ENCODE data around the gene CARD8. TPM values are rescaled to one million over a fixed set of nuclear protein-coding genes. Genes with fewer than 3 reads are reported as not detected.

Gene CARD8
- total RNA-seq, 1 experiment from 2014 or later = 23.0 TPM

DNA sequence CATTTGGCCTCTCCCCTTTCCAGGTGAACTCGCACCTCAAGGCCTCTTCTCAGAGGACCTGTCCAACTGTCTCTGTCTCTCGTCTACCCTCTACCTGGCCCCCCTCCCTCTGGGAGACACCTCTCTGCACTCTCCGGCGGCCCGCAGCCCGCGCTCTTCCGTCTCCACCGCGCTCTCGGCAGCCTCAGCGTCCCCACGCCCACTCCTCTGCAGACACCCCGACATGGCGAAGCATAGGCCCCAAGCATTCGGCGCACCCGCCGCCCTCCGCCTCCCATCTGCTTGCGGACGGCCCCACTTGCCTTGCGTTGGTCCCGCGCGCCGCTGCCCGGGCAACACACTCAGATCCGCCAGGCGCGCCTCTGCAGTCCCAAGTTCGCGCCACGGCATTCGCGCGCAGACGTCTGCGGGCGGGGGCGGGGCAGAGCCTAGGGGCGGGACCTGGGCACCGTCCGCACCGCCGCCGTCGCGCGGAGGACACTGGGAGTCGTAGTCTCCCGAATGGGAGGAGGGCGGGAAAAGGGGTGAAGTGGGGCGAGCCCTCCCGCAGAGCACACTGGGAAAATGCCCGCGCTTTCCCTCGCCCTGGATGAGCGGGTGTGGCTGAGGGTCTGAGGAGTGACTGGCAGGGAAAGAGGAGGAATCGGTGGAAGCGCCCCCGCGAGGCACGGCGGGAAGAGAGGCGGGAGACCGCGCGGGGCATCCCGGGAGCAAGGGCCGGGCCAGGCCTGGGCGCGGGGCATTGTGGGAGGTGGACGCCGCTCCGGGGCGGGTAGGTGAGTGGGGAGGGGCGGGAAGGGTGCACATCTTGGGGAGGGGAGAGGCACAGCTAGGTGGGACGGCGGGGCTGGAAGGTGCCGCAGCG lies 85.5 kb downstream of the CARD8 start, which contains the start of the genes LIG1 and ZSWIM9 (continued):
- TF ChIP-seq, protein P1, sequence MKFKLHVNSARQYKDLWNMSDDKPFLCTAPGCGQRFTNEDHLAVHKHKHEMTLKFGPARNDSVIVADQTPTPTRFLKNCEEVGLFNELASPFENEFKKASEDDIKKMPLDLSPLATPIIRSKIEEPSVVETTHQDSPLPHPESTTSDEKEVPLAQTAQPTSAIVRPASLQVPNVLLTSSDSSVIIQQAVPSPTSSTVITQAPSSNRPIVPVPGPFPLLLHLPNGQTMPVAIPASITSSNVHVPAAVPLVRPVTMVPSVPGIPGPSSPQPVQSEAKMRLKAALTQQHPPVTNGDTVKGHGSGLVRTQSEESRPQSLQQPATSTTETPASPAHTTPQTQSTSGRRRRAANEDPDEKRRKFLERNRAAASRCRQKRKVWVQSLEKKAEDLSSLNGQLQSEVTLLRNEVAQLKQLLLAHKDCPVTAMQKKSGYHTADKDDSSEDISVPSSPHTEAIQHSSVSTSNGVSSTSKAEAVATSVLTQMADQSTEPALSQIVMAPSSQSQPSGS (CRISPR knock-in tag; IDR thresholded peaks at IDR 0.05; ENCODE audit: borderline replicate concordance, low read depth) = no peak
- TF ChIP-seq SP1 (CRISPR knock-in tag; conservative IDR thresholded peaks at IDR 0.05) = peak; percentile 74
- TF ChIP-seq, protein P2, sequence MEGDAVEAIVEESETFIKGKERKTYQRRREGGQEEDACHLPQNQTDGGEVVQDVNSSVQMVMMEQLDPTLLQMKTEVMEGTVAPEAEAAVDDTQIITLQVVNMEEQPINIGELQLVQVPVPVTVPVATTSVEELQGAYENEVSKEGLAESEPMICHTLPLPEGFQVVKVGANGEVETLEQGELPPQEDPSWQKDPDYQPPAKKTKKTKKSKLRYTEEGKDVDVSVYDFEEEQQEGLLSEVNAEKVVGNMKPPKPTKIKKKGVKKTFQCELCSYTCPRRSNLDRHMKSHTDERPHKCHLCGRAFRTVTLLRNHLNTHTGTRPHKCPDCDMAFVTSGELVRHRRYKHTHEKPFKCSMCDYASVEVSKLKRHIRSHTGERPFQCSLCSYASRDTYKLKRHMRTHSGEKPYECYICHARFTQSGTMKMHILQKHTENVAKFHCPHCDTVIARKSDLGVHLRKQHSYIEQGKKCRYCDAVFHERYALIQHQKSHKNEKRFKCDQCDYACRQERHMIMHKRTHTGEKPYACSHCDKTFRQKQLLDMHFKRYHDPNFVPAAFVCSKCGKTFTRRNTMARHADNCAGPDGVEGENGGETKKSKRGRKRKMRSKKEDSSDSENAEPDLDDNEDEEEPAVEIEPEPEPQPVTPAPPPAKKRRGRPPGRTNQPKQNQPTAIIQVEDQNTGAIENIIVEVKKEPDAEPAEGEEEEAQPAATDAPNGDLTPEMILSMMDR (IDR thresholded peaks at IDR 0.05) = no peak

DNA sequence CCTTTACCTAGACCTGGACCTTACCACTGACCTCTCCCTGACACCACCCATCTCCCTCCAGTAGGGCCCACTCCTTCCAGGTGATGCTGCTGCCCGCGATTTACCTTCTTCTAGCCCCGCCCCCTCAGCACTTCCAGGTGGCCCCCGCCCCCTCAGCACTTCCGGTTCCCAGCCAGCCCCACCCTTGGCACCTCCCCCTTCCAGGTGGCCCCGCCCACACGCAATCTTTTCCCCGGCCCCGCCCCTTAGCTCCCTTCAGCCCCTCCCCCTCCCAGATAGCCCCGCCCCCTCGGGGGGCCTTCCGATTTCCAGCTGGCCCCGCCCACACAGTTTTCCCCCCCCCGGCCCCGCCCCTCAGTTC lies 86.2 kb downstream of the CARD8 start:
- peaks cover 24% of the 10 kb centered on the region for H3K36me3 Mint-ChIP-seq
- ChIA-PET CTCF (interaction anchor here (0.6 to 3.4 kb wide), 19 partner anchors 12 to 1173 kb away, joined by 3 to 29 read pairs (median 4); no protein-coding TSS in a partner anchor), POLR2A (interaction anchor here (1.0 to 3.2 kb wide), 2 partner anchors 21 to 34 kb away, joined by 6 to 13 read pairs; no protein-coding TSS in a partner anchor)
- peaks cover 16% of the 10 kb centered on the region for H3K4me1 Mint-ChIP-seq
- DNase-seq (ENCODE audit: low spot score) (peak; percentile 93), ATAC-seq (peak; percentile 67)
- H3K4me3 Mint-ChIP-seq = peak overlapping the region; percentile 91
- H3K27me3 Mint-ChIP-seq (ENCODE audit: low read depth) = no peaks in the 10 kb centered on the region
- TF ChIP-seq FOXJ3 (CRISPR knock-in tag; IDR thresholded peaks at IDR 0.05; ENCODE audit: borderline replicate concordance) (no peak), OVOL2 (CRISPR knock-in tag; IDR thresholded peaks at IDR 0.05; ENCODE audit: borderline replicate concordance) (no peak), HMGA2 (CRISPR knock-in tag; IDR thresholded peaks at IDR 0.05) (no peak), ZNF219 (CRISPR knock-in tag; IDR thresholded peaks at IDR 0.05; ENCODE audit: borderline replicate concordance) (no peak), GRHL2 (CRISPR knock-in tag; IDR thresholded peaks at IDR 0.05; ENCODE audit: insufficient replicate concordance, severe bottlenecking) (no peak), NR1H2 (CRISPR knock-in tag; IDR thresholded peaks at IDR 0.05) (no peak), EMX1 (CRISPR knock-in tag; IDR thresholded peaks at IDR 0.05) (no peak), ZNF317 (CRISPR knock-in tag; IDR thresholded peaks at IDR 0.05; ENCODE audit: borderline replicate concordance, low read depth) (no peak), ELF4 (CRISPR knock-in tag; IDR thresholded peaks at IDR 0.05; ENCODE audit: low read depth) (no peak), RORB (CRISPR knock-in tag; IDR thresholded peaks at IDR 0.05) (no peak)
- TF ChIP-seq, protein P3, sequence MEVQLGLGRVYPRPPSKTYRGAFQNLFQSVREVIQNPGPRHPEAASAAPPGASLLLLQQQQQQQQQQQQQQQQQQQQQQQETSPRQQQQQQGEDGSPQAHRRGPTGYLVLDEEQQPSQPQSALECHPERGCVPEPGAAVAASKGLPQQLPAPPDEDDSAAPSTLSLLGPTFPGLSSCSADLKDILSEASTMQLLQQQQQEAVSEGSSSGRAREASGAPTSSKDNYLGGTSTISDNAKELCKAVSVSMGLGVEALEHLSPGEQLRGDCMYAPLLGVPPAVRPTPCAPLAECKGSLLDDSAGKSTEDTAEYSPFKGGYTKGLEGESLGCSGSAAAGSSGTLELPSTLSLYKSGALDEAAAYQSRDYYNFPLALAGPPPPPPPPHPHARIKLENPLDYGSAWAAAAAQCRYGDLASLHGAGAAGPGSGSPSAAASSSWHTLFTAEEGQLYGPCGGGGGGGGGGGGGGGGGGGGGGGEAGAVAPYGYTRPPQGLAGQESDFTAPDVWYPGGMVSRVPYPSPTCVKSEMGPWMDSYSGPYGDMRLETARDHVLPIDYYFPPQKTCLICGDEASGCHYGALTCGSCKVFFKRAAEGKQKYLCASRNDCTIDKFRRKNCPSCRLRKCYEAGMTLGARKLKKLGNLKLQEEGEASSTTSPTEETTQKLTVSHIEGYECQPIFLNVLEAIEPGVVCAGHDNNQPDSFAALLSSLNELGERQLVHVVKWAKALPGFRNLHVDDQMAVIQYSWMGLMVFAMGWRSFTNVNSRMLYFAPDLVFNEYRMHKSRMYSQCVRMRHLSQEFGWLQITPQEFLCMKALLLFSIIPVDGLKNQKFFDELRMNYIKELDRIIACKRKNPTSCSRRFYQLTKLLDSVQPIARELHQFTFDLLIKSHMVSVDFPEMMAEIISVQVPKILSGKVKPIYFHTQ (CRISPR knock-in tag; IDR thresholded peaks at IDR 0.05) = no peak
- TF ChIP-seq, protein P4, sequence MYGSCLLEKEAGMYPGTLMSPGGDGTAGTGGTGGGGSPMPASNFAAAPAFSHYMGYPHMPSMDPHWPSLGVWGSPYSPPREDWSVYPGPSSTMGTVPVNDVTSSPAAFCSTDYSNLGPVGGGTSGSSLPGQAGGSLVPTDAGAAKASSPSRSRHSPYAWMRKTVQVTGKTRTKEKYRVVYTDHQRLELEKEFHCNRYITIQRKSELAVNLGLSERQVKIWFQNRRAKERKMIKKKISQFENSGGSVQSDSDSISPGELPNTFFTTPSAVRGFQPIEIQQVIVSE (CRISPR knock-in tag; IDR thresholded peaks at IDR 0.05; ENCODE audit: borderline replicate concordance) = no peak
- TF ChIP-seq, protein P5, sequence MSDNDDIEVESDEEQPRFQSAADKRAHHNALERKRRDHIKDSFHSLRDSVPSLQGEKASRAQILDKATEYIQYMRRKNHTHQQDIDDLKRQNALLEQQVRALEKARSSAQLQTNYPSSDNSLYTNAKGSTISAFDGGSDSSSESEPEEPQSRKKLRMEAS (CRISPR knock-in tag; IDR thresholded peaks at IDR 0.05) = no peak
- TF ChIP-seq, protein P6, sequence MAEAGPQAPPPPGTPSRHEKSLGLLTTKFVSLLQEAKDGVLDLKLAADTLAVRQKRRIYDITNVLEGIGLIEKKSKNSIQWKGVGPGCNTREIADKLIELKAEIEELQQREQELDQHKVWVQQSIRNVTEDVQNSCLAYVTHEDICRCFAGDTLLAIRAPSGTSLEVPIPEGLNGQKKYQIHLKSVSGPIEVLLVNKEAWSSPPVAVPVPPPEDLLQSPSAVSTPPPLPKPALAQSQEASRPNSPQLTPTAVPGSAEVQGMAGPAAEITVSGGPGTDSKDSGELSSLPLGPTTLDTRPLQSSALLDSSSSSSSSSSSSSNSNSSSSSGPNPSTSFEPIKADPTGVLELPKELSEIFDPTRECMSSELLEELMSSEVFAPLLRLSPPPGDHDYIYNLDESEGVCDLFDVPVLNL (CRISPR knock-in tag; IDR thresholded peaks at IDR 0.05; ENCODE audit: borderline replicate concordance, low read depth) = no peak
- peak overlapping the region; percentile 99; the same call in 1 of the 2 replicates for H3K27ac Mint-ChIP-seq
- no peaks in the 10 kb centered on the region for H3K9me3 Mint-ChIP-seq
